Mesenchymal stem cell (in vitro differentiated cells and primary cell): ENCODE results near the gene IGIP.
A peak's percentile ranks its signal among the peaks of the same experiment; 100 is the strongest.

ENCODE experiments used
- DNase-seq: peaks from one replicate; pipeline ENCODE4 v3.0.0-alpha.2; 2013
- H2AFZ ChIP-seq: one replicate; pipeline ENCODE4 v1.6.1; 2013; ENCODE audit warnings: low read depth, mild to moderate bottlenecking, control low read depth, inconsistent platforms, low read length, moderate library complexity
- H2AK5ac ChIP-seq: 2 replicates; pipeline ENCODE4 v1.6.1; 2013; ENCODE audit warnings: low read length, moderate library complexity, mild to moderate bottlenecking, inconsistent platforms; ENCODE audit not compliant: severe bottlenecking
- H2BK120ac ChIP-seq: one replicate; pipeline ENCODE4 v1.6.1; 2013; ENCODE audit warnings: low read depth, mild to moderate bottlenecking, inconsistent platforms, low read length, moderate library complexity
- H2BK12ac ChIP-seq, 2 experiments: one replicate each; pipeline ENCODE4 v1.6.1; 2013; ENCODE audit warnings: inconsistent platforms in 2 of 2, low read length in 2 of 2, mild to moderate bottlenecking in 2 of 2, moderate library complexity in 2 of 2, control low read depth in 1 of 2
- H2BK15ac ChIP-seq: one replicate; pipeline ENCODE4 v1.6.1; 2013; ENCODE audit warnings: mild to moderate bottlenecking, low read depth, inconsistent platforms; ENCODE audit not compliant: poor library complexity, severe bottlenecking
- H2BK5ac ChIP-seq: 2 replicates; pipeline ENCODE4 v1.6.1; 2013; ENCODE audit warnings: low read depth, mild to moderate bottlenecking, low read length, control low read depth, inconsistent platforms; ENCODE audit not compliant: poor library complexity, severe bottlenecking
- H3K14ac ChIP-seq, 2 experiments: one replicate each; pipeline ENCODE4 v1.6.1; 2013; ENCODE audit warnings: inconsistent platforms in 2 of 2, low read length in 2 of 2, control low read depth in 1 of 2, mild to moderate bottlenecking in 1 of 2, moderate library complexity in 1 of 2
- H3K18ac ChIP-seq, 2 experiments: one replicate each; pipeline ENCODE4 v1.6.1; 2013; ENCODE audit warnings: inconsistent platforms in 2 of 2, low read length in 2 of 2, control low read depth in 1 of 2, low read depth in 1 of 2, mild to moderate bottlenecking in 1 of 2
- H3K23ac ChIP-seq, 2 experiments: one replicate each; pipeline ENCODE4 v1.6.1; 2013; ENCODE audit warnings: inconsistent platforms in 2 of 2, low read length in 2 of 2, mild to moderate bottlenecking in 2 of 2, moderate library complexity in 2 of 2, control low read depth in 1 of 2
- H3K27ac ChIP-seq: 2 replicates; pipeline ENCODE4 v1.5.1; 2013; ENCODE audit warnings: mild to moderate bottlenecking, moderate library complexity, low read length, control low read depth, inconsistent platforms; ENCODE audit not compliant: poor library complexity, severe bottlenecking
- H3K27me3 ChIP-seq, 2 experiments: 2 replicates each; pipeline versions ENCODE4 v1.6.1 to v1.7.0; 2013; ENCODE audit warnings: low read length in 2 of 2, mild to moderate bottlenecking in 2 of 2, moderate library complexity in 2 of 2, control low read depth in 1 of 2, inconsistent platforms in 1 of 2; ENCODE audit not compliant: control insufficient read depth in 1 of 2, insufficient read depth in 1 of 2
- H3K36me3 ChIP-seq, 2 experiments: 2 replicates each; pipeline versions ENCODE4 v1.6.1 to v1.7.0; 2013; ENCODE audit warnings: low read length in 2 of 2, control low read depth in 1 of 2, inconsistent platforms in 1 of 2, low read depth in 1 of 2, mild to moderate bottlenecking in 1 of 2; ENCODE audit not compliant: insufficient read depth in 2 of 2, control insufficient read depth in 1 of 2
- H3K4ac ChIP-seq, 2 experiments: one replicate each; pipeline ENCODE4 v1.6.1; 2013; ENCODE audit warnings: inconsistent platforms in 2 of 2, low read length in 2 of 2, mild to moderate bottlenecking in 2 of 2, moderate library complexity in 2 of 2, control low read depth in 1 of 2, low read depth in 1 of 2
- H3K4me1 ChIP-seq: 2 replicates; pipeline ENCODE4 v1.6.1; 2013; ENCODE audit warnings: low read depth, low read length, control low read depth; ENCODE audit not compliant: control insufficient read depth, insufficient read depth
- H3K4me2 ChIP-seq: 2 replicates; pipeline ENCODE4 v1.6.1; 2013; ENCODE audit warnings: low read length, mild to moderate bottlenecking, inconsistent platforms; ENCODE audit not compliant: poor library complexity, severe bottlenecking
- H3K4me3 ChIP-seq, 2 experiments: 2 replicates each; pipeline versions ENCODE4 v1.5.1 to v1.7.0; 2013; ENCODE audit warnings: low read length in 2 of 2, mild to moderate bottlenecking in 2 of 2, control low read depth in 1 of 2, low read depth in 1 of 2; ENCODE audit not compliant: insufficient read depth in 1 of 2
- H3K79me1 ChIP-seq: replicated peaks from 2 replicates; pipeline ENCODE4 v1.6.1; 2013; ENCODE audit warnings: mild to moderate bottlenecking, control low read depth, low read length, inconsistent platforms; ENCODE audit not compliant: poor library complexity, severe bottlenecking
- H3K9ac ChIP-seq: 2 replicates; pipeline ENCODE4 v1.7.0; 2013; ENCODE audit warnings: mild to moderate bottlenecking, low read length, moderate library complexity
- H3K9me3 ChIP-seq: 2 replicates; pipeline ENCODE4 v1.7.0; 2013; ENCODE audit warnings: mild to moderate bottlenecking, low read length; ENCODE audit not compliant: control insufficient read depth
- H4K8ac ChIP-seq: one replicate; pipeline ENCODE4 v1.6.1; 2013; ENCODE audit warnings: inconsistent platforms, mild to moderate bottlenecking, low read length, moderate library complexity
- H4K91ac ChIP-seq: one replicate; pipeline ENCODE4 v1.6.1; 2013; ENCODE audit warnings: mild to moderate bottlenecking, low read length, inconsistent platforms
- WGBS: methylation state at CpG from one replicate; pipeline ENCODE4 v1.1.7; 2013; ENCODE audit warnings: mixed read lengths; 5-methylcytosine and 5-hydroxymethylcytosine counted together

The IGIP gene

DNA sequence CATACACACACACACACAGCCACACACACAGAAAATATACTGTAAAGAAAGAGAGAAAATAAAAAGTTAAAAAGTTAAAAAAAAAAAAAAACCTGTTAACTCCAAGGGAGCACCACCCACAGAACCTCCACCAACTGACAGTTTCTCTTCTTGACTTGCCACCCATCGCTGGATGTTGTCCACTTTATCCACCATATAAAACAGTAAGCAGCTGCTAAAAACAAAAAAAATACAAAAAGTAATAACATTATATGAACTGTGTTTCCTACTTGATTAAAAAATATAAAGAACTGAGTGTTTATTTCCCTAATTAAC is 10.6 kb upstream of the IGIP start:
- Histone ChIP-seq H4K91ac (no peak overlapping the region), H3K4me1 (peaks cover 15% of the 10 kb centered on the region), H3K18ac (peak overlapping the region in 1 of 2 experiments; percentile 37), H3K4me2 (peak overlapping the region; percentile 83), H3K79me1 (peaks cover 23% of the 10 kb centered on the region), H3K9ac (peak overlapping the region; percentile 88), H2BK15ac (no peak overlapping the region), H3K4me3 (peak overlapping the region; percentile 81 to 84), H2AFZ (peak overlapping the region; percentile 10), H4K8ac (no peak overlapping the region), H2BK120ac (no peak overlapping the region), H3K4ac (peak overlapping the region in 1 of 2 experiments; percentile 91), H3K9me3 (no peaks in the 10 kb centered on the region), H3K27me3 (peaks cover 0 to 25% of the 10 kb centered on the region in 2 experiments), H3K23ac (no peak overlapping the region), H3K36me3 (no peaks in the 10 kb centered on the region), H2BK5ac (no peak overlapping the region), H3K14ac (peak overlapping the region in 1 of 2 experiments; percentile 73), H3K27ac (no peak overlapping the region), H2AK5ac (no peak overlapping the region), H2BK12ac (no peak overlapping the region)
- no peak for DNase-seq
- 60% methylated on average over 1 of the region's 1 CpG for WGBS

DNA sequence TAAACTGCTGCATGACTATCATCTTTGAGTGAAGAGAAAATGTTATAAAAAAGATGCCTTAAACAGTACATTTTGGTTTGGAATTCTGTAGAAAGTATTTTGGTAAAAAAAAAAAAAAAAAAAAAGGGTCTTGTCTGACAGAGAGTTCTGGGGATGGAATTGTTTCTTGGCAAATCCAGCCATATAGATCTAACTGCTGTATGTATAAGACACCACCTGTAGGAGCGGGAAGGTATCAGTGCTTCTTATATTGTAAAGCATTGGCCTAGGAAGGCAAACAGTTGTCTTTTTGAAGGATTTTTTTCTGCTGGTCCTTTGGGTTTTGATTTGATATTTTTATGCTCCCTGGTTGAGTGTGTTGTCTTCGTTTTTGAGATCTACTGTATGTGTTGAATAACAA is 9.0 kb upstream of the IGIP start:
- Histone ChIP-seq H2AFZ (no peak overlapping the region), H3K79me1 (peaks cover 16% of the 10 kb centered on the region), H3K4me2 (no peak overlapping the region), H2BK15ac (no peak overlapping the region), H3K14ac (no peak overlapping the region), H3K27me3 (peaks cover 0 to 15% of the 10 kb centered on the region in 2 experiments), H3K4ac (no peak overlapping the region), H3K23ac (no peak overlapping the region), H3K36me3 (no peaks in the 10 kb centered on the region), H3K4me1 (peaks cover 15% of the 10 kb centered on the region), H4K8ac (no peak overlapping the region), H2BK5ac (no peak overlapping the region), H3K9ac (peak overlapping the region; percentile 88), H2AK5ac (no peak overlapping the region), H3K27ac (no peak overlapping the region), H3K4me3 (peak overlapping the region in 1 of 2 experiments; percentile 84), H4K91ac (no peak overlapping the region), H3K9me3 (no peaks in the 10 kb centered on the region), H3K18ac (no peak overlapping the region), H2BK120ac (no peak overlapping the region), H2BK12ac (no peak overlapping the region)
- WGBS, result 98% methylated on average over 2 of the region's 2 CpGs
- DNase-seq, result no peak

DNA sequence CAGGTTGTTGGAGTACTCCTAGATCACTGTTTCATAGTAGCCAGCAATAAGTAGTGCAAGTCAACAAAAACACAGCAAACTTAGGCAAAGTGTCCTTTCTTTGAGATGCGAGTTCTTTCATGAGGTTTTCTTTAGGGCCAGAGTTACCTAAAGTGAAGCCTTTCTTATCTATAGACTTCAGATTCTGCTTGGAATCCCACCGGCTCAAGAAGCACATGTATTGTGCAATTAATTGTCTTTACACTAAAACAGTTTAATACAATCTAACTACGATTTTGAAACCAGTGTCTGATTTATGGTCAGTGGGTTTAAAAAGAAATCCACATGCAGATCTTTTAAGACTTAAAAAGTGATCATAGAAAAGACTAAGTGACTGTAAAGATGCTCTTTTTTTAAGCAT is 8.2 kb upstream of the IGIP start:
- Histone ChIP-seq H2AFZ (no peak overlapping the region), H3K9me3 (no peaks in the 10 kb centered on the region), H3K23ac (no peak overlapping the region), H3K4ac (no peak overlapping the region), H2AK5ac (no peak overlapping the region), H3K27ac (no peak overlapping the region), H2BK120ac (no peak overlapping the region), H3K4me1 (peaks cover 12% of the 10 kb centered on the region), H3K4me3 (peak overlapping the region in 1 of 2 experiments; percentile 84), H3K79me1 (peaks cover 9% of the 10 kb centered on the region), H2BK15ac (no peak overlapping the region), H3K18ac (no peak overlapping the region), H3K9ac (peak overlapping the region; percentile 88), H2BK12ac (no peak overlapping the region), H3K36me3 (no peaks in the 10 kb centered on the region), H4K91ac (no peak overlapping the region), H3K14ac (no peak overlapping the region), H3K4me2 (no peak overlapping the region), H4K8ac (no peak overlapping the region), H3K27me3 (peaks cover 0 to 7% of the 10 kb centered on the region in 2 experiments), H2BK5ac (no peak overlapping the region)
- 92% methylated on average over 1 of the region's 3 CpGs for WGBS
- no peak for DNase-seq

DNA sequence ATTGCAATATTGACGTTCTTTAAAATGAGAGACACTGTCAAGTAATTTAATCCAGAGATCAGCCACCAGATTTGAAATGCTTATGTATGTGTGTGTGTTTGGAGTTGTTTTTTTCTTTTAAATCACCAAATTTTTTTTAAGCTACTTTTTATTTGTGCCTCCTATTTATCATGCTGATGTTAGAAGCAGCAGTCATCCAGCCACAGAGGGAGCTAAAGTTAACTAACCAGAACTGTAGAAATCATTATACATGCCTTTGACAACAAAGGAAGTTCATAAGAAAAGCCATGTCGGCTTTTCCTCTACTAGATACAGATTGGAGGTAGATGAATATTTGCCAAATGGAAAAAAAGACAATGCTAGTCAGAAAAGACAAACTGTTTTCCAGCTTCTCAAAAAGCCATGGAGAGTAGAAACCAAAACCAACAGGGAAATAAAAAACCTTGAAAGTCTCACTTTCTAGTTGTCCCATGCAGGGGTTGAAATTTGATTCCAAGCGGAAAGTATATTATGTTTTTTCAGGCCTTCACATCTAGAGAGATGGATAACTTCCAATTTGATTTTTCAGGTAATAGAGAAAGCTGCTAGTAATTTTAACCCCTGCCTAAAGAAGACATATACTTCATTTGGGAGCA is 7.3 kb upstream of the IGIP start:
- H3K9me3 ChIP-seq, result no peaks in the 10 kb centered on the region
- no peak overlapping the region for H3K4ac ChIP-seq
- H4K91ac ChIP-seq, result no peak overlapping the region
- H2AFZ ChIP-seq, result no peak overlapping the region
- DNase-seq, result no peak
- H2BK15ac ChIP-seq, result no peak overlapping the region
- H3K4me2 ChIP-seq, result no peak overlapping the region
- no peaks in the 10 kb centered on the region for H3K36me3 ChIP-seq
- no peak overlapping the region for H3K18ac ChIP-seq
- H3K79me1 ChIP-seq, result peaks cover 5% of the 10 kb centered on the region
- no peak overlapping the region for H2BK120ac ChIP-seq
- no CpG with 5 or more reads among the region's 3 CpGs for WGBS
- no peak overlapping the region for H4K8ac ChIP-seq
- H3K14ac ChIP-seq, result no peak overlapping the region
- no peak overlapping the region for H2BK12ac ChIP-seq
- H2BK5ac ChIP-seq, result no peak overlapping the region
- H3K27me3 ChIP-seq, result peaks cover 0 to under 1% of the 10 kb centered on the region in 2 experiments
- H3K27ac ChIP-seq, result no peak overlapping the region
- no peak overlapping the region for H2AK5ac ChIP-seq
- H3K9ac ChIP-seq, result no peak overlapping the region
- H3K4me1 ChIP-seq, result peaks cover 5% of the 10 kb centered on the region
- H3K23ac ChIP-seq, result no peak overlapping the region
- no peak overlapping the region for H3K4me3 ChIP-seq
